GM12878 (cell line): Measurements from ENCODE around the gene TLX2. TPM values are rescaled to one million over a fixed set of nuclear protein-coding genes. Genes with fewer than 3 reads are reported as not detected.
"Not testable (repeated sequence)": the region's sequence is repeated elsewhere in the genome, so short reads cannot be mapped to it uniquely, and the experiment has no call there.

ENCODE experiments used
- ATAC-seq: fragments of 200-7000 bp; cut with Tn5 transposase; 3 replicates; pipeline ENCODE4 v1.9.1; 2020; ENCODE audit warnings: mild to moderate bottlenecking, moderate library complexity
- BruUV-seq: library from RNA; stranded (reverse); fragments of 400-500 nt; replicated peaks from 2 replicates; lab custom pipeline; 2021; lab: Mats Ljungman, UMichigan
- CTCF ChIA-PET: fragments of 300-600 bp; sonication (Branson Sonifier 250); formaldehyde crosslinking; extraction: SDS; loops from one replicate; lab custom pipeline; 2021; ENCODE audit warnings: inconsistent platforms; lab: Yijun Ruan, JAX
- POLR2A ChIA-PET: fragments of 350-600 bp; formaldehyde crosslinking; extraction: SDS; loops from one replicate; lab custom pipeline; 2021; ENCODE audit warnings: inconsistent platforms; lab: Charles Lee
- RAD21 ChIA-PET: fragments of 300-600 bp; sonication (Branson Sonifier 250); formaldehyde crosslinking; loops from one replicate; lab custom pipeline; 2023; ENCODE audit warnings: antibody characterized with exemption; ENCODE audit not compliant: unreplicated experiment; lab: Charles Lee
- SMC1A ChIA-PET: fragments of 300-600 bp; sonication (Branson Sonifier 250); formaldehyde crosslinking; loops from one replicate; lab custom pipeline; 2023; ENCODE audit not compliant: unreplicated experiment, uncharacterized antibody; lab: Charles Lee
- DNase-seq: peaks from one replicate; pipeline ENCODE4 v3.0.0-alpha.2; 2011; ENCODE audit warnings: low read depth, low spot score
- FAIRE-seq: peaks from 3 replicates; lab custom pipeline; 2011; peaks lifted over from hg19 to GRCh38; lab: Jason Lieb, UNC
- H2AFZ ChIP-seq: 2 replicates; pipeline ENCODE4 v1.6.0; 2011; ENCODE audit warnings: low read depth, low read length, control low read depth; ENCODE audit not compliant: control insufficient read depth
- H3K27ac ChIP-seq: 2 replicates; pipeline ENCODE4 v1.5.1; 2011; ENCODE audit warnings: control low read depth; ENCODE audit not compliant: control insufficient read depth, insufficient read depth
- H3K27me3 ChIP-seq, 2 experiments: replicated peaks in 1 of 2; 2 replicates each; pipeline versions ENCODE4 v1.6.0 to v1.6.1; 2011; ENCODE audit warnings: low read length in 1 of 2; ENCODE audit not compliant: control insufficient read depth in 2 of 2, insufficient read depth in 2 of 2
- H3K36me3 ChIP-seq, 2 experiments: 2 replicates each; pipeline ENCODE4 v1.5.1; 2011; ENCODE audit warnings: low read length in 1 of 2; ENCODE audit not compliant: control insufficient read depth in 2 of 2, insufficient read depth in 2 of 2
- H3K4me1 ChIP-seq: 2 replicates; pipeline ENCODE4 v1.6.1; 2011; ENCODE audit warnings: mild to moderate bottlenecking, low read length, moderate library complexity, mixed read lengths; ENCODE audit not compliant: control insufficient read depth, insufficient read depth
- H3K4me2 ChIP-seq: 2 replicates; pipeline ENCODE4 v1.6.0; 2011; ENCODE audit warnings: control low read depth; ENCODE audit not compliant: control insufficient read depth, insufficient read depth
- H3K4me3 ChIP-seq: fragments of 200-600 bp; sonication (generic); 2 replicates; pipeline ENCODE4 v1.5.1; 2016
- H3K79me2 ChIP-seq: 2 replicates; pipeline ENCODE4 v1.6.0; 2011; ENCODE audit warnings: low read length; ENCODE audit not compliant: control insufficient read depth, insufficient read depth
- H3K9ac ChIP-seq: 2 replicates; pipeline ENCODE4 v1.8.0; 2011; ENCODE audit warnings: low read length, control low read depth, mixed read lengths; ENCODE audit not compliant: control insufficient read depth, insufficient read depth
- H3K9me3 ChIP-seq: replicated peaks from 3 replicates; pipeline ENCODE4 v1.5.1; 2011; ENCODE audit warnings: mild to moderate bottlenecking, low read length; ENCODE audit not compliant: control insufficient read depth, insufficient read depth
- H4K20me1 ChIP-seq: 2 replicates; pipeline ENCODE4 v1.6.0; 2011; ENCODE audit not compliant: control insufficient read depth, insufficient read depth
- CBX3 ChIP-seq: fragments of 200-600 bp; sonication (generic); IDR thresholded peaks from 2 replicates; pipeline ENCODE4 v1.6.1; 2016; ENCODE audit warnings: low read depth, borderline replicate concordance
- CHD1 ChIP-seq: IDR thresholded peaks from 2 replicates; pipeline ENCODE4 v1.6.1; 2012; ENCODE audit warnings: low read depth, low read length, improper control_type of control experiment
- CREB1 ChIP-seq: IDR thresholded peaks from 2 replicates; pipeline ENCODE4 v1.6.1; 2012; ENCODE audit warnings: low read depth, mild to moderate bottlenecking, inconsistent platforms
- IKZF2 ChIP-seq, 2 experiments: fragments of 450-650 bp; IDR thresholded peaks; 2 replicates each; pipeline ENCODE4 v1.6.1; 2017; ENCODE audit warnings: mild to moderate bottlenecking in 2 of 2, moderate library complexity in 2 of 2
- MLLT1 ChIP-seq: fragments of 450-650 bp; IDR thresholded peaks from 2 replicates; pipeline ENCODE4 v1.6.1; 2016; ENCODE audit warnings: mild to moderate bottlenecking
- MYB ChIP-seq: fragments of 150-350 bp; IDR thresholded peaks from 2 replicates; pipeline ENCODE4 v1.6.1; 2014; ENCODE audit warnings: mild to moderate bottlenecking, low read depth, low read length, borderline replicate concordance
- NFYA ChIP-seq: IDR thresholded peaks from 2 replicates; pipeline ENCODE4 v1.6.1; 2011; ENCODE audit warnings: low read depth, mild to moderate bottlenecking, low read length, improper control_type of control experiment, borderline replicate concordance
- ZBTB4 ChIP-seq: fragments of 450-650 bp; formaldehyde crosslinking; IDR thresholded peaks from 2 replicates; pipeline ENCODE4 v1.4.0; 2022; ENCODE audit warnings: mild to moderate bottlenecking, moderate library complexity
- whole genome bisulfite sequencing: methylation state at CpG from one replicate; pipeline ENCODE4 v1.1.6; 2016; ENCODE audit warnings: low lambda C conversion rate; ENCODE audit not compliant: insufficient replicate concordance, insufficient coverage; ENCODE audit errors: missing lambda C conversion rate; 5-methylcytosine and 5-hydroxymethylcytosine counted together
- in situ Hi-C: fragments of 300-500 bp; cut with MboI; formaldehyde crosslinking; loops from 9 replicates; pipeline ENCODE4 v1.14.3; 2018; ENCODE audit warnings: mixed read lengths
- intact Hi-C: fragments of 100-400 bp; cut with micrococcal nuclease; formaldehyde crosslinking; loops from one replicate; pipeline ENCODE4 v1.14.2; 2022; ENCODE audit not compliant: unreplicated experiment
- polyA plus RNA-seq, 11 experiments: library from polyadenylated mRNA; depleted of rRNA in 4 of 11; unstranded in 6 of 11; stranded (reverse) in 5 of 11; fragments of >200 nt; fragmentation: Nextera tagmentation in 4 of 11; fragmentation: Illumina TruSeq in 1 of 11; extraction: Ambion mirVana in 4 of 11; extraction: Trizol in 1 of 11; gene quantifications; 1 replicate in 1 of 11; 2 replicates in 10 of 11; pipeline versions ENCODE4 v1.2.1 to v1.2.3, GENCODE V29; 2011 to 2016; ENCODE audit warnings: inconsistent platforms in 2 of 11, missing spikeins in 2 of 11, low read depth in 1 of 11
- total RNA-seq, 4 experiments: library from RNA; depleted of rRNA in 3 of 4; stranded (reverse); fragments of >200 nt in 3 of 4; fragmentation: Illumina TruSeq in 1 of 4; extraction: Trizol in 1 of 4; gene quantifications; 2 replicates each; pipeline versions ENCODE4 v1.2.1 to v1.2.3, GENCODE V29; 2013 to 2021
- TF ChIP-seq, protein P1 (sequence below): IDR thresholded peaks from 2 replicates; pipeline ENCODE4 v1.6.1; 2011; ENCODE audit warnings: low read depth, mild to moderate bottlenecking, low read length, moderate library complexity, borderline replicate concordance; ENCODE audit errors: extremely low read depth

Gene TLX2
- total and polyA plus RNA-seq, 10 of the 15 experiments (the other 5 are each of a cell fraction or from before 2014, with no cell fraction given), result 0.06 to 5.5 (median 3.6) TPM; not detected in 1

DNA sequence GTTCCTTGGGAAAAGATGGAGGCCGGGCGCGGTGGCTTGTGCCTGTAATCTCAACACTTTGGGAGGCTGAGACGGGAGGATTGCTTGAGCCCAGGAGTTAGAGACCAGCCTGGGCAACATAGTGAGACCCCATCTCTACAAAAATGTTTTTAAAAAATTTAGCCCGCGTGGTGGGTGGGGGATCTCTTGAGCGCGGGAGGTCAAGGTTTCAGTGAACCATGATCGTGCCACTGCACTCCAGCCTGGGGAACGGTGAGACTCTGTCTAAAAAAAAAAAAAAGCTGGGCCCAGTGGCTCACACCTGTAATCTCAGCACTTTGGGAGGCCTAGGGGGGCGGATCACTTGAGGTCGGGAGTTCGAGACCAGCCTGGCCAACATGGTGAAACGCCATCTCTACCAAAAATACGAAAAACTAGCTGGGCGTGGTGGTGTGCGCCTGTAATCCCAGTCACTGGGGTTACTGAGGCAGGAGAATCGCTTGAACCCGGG lies 30.5 kb upstream of the TLX2 start:
- 0 out of 2 replicates have a peak, but pooled peaks have one; percentile 37 for TF ChIP-seq MLLT1
- H3K9me3 ChIP-seq, DNase-seq, FAIRE-seq, BruUV-seq, H4K20me1 ChIP-seq, ATAC-seq, H3K27me3 ChIP-seq, H3K36me3 ChIP-seq: not testable (repeated sequence)
- Histone ChIP-seq H3K4me2 (peak overlapping the region; percentile 53), H3K4me1 (peaks cover 13% of the 10 kb centered on the region), H2AFZ (peak overlapping the region; percentile 100), H3K79me2 (peaks cover 27% of the 10 kb centered on the region), H3K4me3 (peak overlapping the region; percentile 97), H3K9ac (peak overlapping the region; percentile 91), H3K27ac (peak overlapping the region; percentile 96)
- RAD21 ChIA-PET, result interaction anchor here (0.8 to 5.9 kb wide), 9 partner anchors 11 to 104 kb away, joined by 3 to 121 read pairs (median 9); partner anchors contain the start of genes AUP1, HTRA2, INO80B and MRPL53
- WGBS, result 87% methylated on average over 19 of the region's 19 CpGs
- POLR2A ChIA-PET, result interaction anchor here (0.8 to 3.6 kb wide), 9 partner anchors 11 to 105 kb away, joined by 3 to 44 read pairs (median 10); partner anchors contain the start of genes AUP1, HTRA2, INO80B and MRPL53
- CTCF ChIA-PET, result interaction anchor here (0.7 to 19.4 kb wide), 19 partner anchors 8 to 242 kb away, joined by 3 to 280 read pairs (median 4); partner anchors contain the start of genes AUP1, C2orf81, HTRA2 and INO80B
- SMC1A ChIA-PET, result interaction anchor here (0.6 to 5.7 kb wide), 12 partner anchors 10 to 791 kb away, joined by 3 to 128 read pairs (median 5); partner anchors contain the start of genes INO80B, MRPL53 and WBP1
- intact Hi-C loops, result loop anchor here (1.0 to 2.0 kb wide), 5 partner anchors 19 to 104 kb away; no protein-coding TSS in a partner anchor
- in situ Hi-C loops, result loop anchor here (10.0 kb wide), 1 partner anchor 101 kb away; no protein-coding TSS in a partner anchor

DNA sequence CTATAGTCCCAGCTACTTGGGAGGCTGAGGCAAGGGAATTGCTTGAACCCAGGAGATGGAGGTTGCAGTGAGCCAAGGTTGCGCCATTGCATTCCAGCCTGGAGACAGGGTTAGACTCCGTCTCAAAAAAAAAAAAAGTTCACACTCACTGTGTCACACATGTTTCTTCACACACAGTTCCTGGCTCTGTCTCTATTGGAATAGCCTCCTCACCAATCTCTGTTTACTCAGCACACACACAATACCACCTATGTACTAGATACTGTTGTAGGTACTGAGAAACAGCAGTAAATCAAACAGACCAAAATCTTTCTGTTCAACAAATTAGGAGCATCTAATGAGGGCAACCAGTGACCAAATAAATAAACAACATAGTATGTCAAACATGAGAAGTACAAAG lies 28.1 kb upstream of the TLX2 start:
- intact Hi-C loops, result no loop called here
- DNase-seq (no peak), FAIRE-seq (no peak), ATAC-seq (no peak)
- POLR2A ChIA-PET, result interaction anchor here (0.7 kb wide), 1 partner anchor 103 kb away, joined by 3 read pairs; no protein-coding TSS in a partner anchor
- CTCF ChIA-PET, result interaction anchor here (19.4 kb wide), 1 partner anchor 102 kb away, joined by 280 read pairs; no protein-coding TSS in a partner anchor
- peaks cover 7% of the 10 kb centered on the region for H3K4me1 ChIP-seq
- no peak overlapping the region for H3K4me3 ChIP-seq
- H3K27me3 ChIP-seq, result no peaks in the 10 kb centered on the region; a peak in 1 of 4 replicates
- RAD21 ChIA-PET, result interaction anchor here (0.8 kb wide), 1 partner anchor 99 kb away, joined by 4 read pairs; no protein-coding TSS in a partner anchor
- H2AFZ ChIP-seq, result no peak overlapping the region
- no peaks in the 10 kb centered on the region; the same call in 1 of the 2 replicates for H4K20me1 ChIP-seq
- no TSS peak for BruUV-seq
- no peak overlapping the region for H3K27ac ChIP-seq
- no peak overlapping the region for H3K9ac ChIP-seq
- SMC1A ChIA-PET, result interaction anchor here (1.5 kb wide), 1 partner anchor 99 kb away, joined by 5 read pairs; no protein-coding TSS in a partner anchor
- in situ Hi-C loops, result loop anchor here (10.0 kb wide), 1 partner anchor 99 kb away; no protein-coding TSS in a partner anchor
- no peaks in the 10 kb centered on the region for H3K9me3 ChIP-seq
- WGBS, result 90% methylated on average over 2 of the region's 2 CpGs
- H3K4me2 ChIP-seq, result no peak overlapping the region
- H3K36me3 ChIP-seq, result peaks cover 2 to 5% of the 10 kb centered on the region in 2 experiments; a peak in 3 of 4 replicates
- H3K79me2 ChIP-seq, result peaks cover 21% of the 10 kb centered on the region
- no peak for TF ChIP-seq CREB1
- TF ChIP-seq NFYA, result no peak
- TF ChIP-seq IKZF2 (IDR thresholded peaks at IDR 0.05), result no peak
- TF ChIP-seq, protein P1, sequence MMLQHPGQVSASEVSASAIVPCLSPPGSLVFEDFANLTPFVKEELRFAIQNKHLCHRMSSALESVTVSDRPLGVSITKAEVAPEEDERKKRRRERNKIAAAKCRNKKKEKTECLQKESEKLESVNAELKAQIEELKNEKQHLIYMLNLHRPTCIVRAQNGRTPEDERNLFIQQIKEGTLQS, result no peak
- TF ChIP-seq CHD1, result no peak
- TF ChIP-seq MYB, result no peak
- no peak for TF ChIP-seq CBX3
- no peak for TF ChIP-seq ZBTB4 (CRISPR knock-in tag)
